Measurements from ENCODE around the gene TBCD.

DNA sequence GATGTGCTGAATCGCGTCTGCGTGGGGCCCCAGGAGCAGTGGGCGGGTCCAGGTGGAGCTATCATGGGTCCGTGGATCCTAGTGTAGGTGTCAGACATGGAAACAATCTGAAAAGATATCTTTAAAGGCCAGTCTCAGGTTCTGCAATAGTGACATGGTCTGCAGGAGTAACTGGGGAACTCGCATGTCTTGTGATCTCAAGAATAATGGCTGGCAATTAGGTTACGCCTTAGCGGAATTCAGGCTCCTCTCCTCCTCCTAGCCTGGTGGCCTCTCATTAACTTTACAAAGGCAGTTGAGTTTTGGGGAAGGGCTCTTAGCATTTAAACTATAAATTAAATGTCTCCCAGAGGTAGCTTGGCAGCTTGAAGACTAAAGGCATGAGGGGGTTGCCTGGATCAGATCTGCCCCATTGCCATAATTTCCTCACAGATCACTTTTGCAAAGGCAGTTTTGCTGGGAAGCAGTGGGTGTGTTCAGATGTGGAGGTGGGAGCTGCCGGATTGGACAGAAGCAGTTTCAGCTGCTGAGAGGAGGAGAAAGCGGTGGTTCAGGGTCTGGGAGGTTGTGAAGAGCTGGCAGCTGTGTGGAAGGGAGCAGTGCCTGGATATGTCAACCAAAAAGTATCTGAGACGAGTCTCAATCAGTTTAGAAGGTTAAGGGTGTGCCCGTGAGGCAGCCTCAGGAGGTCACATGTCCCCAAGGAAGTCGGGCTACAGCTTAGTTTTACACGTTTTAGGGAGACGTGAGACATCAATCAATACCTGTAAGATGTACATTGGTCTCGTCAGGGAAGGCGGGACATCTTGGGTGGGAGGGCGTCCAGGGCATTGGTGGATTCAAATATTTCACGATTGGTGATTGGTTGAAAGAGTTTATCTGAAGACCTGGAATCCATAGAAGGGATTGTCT lies 2.7 kb downstream of the TBCD start:
- TF ChIP-seq, protein P1, sequence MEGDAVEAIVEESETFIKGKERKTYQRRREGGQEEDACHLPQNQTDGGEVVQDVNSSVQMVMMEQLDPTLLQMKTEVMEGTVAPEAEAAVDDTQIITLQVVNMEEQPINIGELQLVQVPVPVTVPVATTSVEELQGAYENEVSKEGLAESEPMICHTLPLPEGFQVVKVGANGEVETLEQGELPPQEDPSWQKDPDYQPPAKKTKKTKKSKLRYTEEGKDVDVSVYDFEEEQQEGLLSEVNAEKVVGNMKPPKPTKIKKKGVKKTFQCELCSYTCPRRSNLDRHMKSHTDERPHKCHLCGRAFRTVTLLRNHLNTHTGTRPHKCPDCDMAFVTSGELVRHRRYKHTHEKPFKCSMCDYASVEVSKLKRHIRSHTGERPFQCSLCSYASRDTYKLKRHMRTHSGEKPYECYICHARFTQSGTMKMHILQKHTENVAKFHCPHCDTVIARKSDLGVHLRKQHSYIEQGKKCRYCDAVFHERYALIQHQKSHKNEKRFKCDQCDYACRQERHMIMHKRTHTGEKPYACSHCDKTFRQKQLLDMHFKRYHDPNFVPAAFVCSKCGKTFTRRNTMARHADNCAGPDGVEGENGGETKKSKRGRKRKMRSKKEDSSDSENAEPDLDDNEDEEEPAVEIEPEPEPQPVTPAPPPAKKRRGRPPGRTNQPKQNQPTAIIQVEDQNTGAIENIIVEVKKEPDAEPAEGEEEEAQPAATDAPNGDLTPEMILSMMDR (IDR thresholded peaks at IDR 0.05; ENCODE audit: insufficient read depth, low read length, poor library complexity, severe bottlenecking): no peak
- TF ChIP-seq EZH2phosphoT487 (conservative IDR thresholded peaks at IDR 0.05; ENCODE audit: low read length): no peak
